SK-N-SH treated with all-trans-retinoic acid at 6 μM for 48 hours (cell line): ENCODE data around the gene VAV1.

ENCODE experiments used
- ATAC-seq: fragments of 200-7000 bp; cut with Tn5 transposase; 3 replicates; pipeline ENCODE4 v1.9.1; 2020; ENCODE audit warnings: mild to moderate bottlenecking, moderate library complexity
- BACH2 ChIP-seq: fragments of 250-450 bp; sonication (Bioruptor Pico); IDR thresholded peaks from 2 replicates; pipeline ENCODE4 v1.9.0; 2021; ENCODE audit warnings: mild to moderate bottlenecking, borderline replicate concordance
- CSDC2 ChIP-seq: fragments of 250-450 bp; sonication (Bioruptor Pico); IDR thresholded peaks from 2 replicates; pipeline ENCODE4 v1.5.0; 2020; ENCODE audit warnings: mild to moderate bottlenecking, moderate library complexity
- CSRNP3 ChIP-seq: fragments of 250-450 bp; sonication (Bioruptor Pico); IDR thresholded peaks from 2 replicates; pipeline ENCODE4 v1.5.1; 2021; ENCODE audit warnings: mild to moderate bottlenecking, moderate library complexity
- ESRRG ChIP-seq: fragments of 250-450 bp; sonication (Bioruptor Pico); IDR thresholded peaks from 2 replicates; pipeline ENCODE4 v1.6.1; 2021; ENCODE audit warnings: mild to moderate bottlenecking
- ISL1 ChIP-seq: fragments of 250-450 bp; sonication (Bioruptor Pico); IDR thresholded peaks from 2 replicates; pipeline ENCODE4 v2.1.2; 2022; ENCODE audit warnings: mild to moderate bottlenecking, moderate library complexity
- PATZ1 ChIP-seq: fragments of 250-450 bp; sonication (Bioruptor Pico); IDR thresholded peaks from 2 replicates; pipeline ENCODE4 v1.8.0; 2020; ENCODE audit warnings: mild to moderate bottlenecking, moderate library complexity, borderline replicate concordance
- PPARA ChIP-seq: fragments of 250-450 bp; sonication (Bioruptor Pico); IDR thresholded peaks from 2 replicates; pipeline ENCODE4 v1.5.0; 2020; ENCODE audit warnings: mild to moderate bottlenecking, borderline replicate concordance
- RARB ChIP-seq: fragments of 250-450 bp; sonication (Bioruptor Pico); IDR thresholded peaks from 2 replicates; pipeline ENCODE4 v1.8.0; 2021; ENCODE audit warnings: mild to moderate bottlenecking, moderate library complexity
- SNAI2 ChIP-seq: fragments of 250-450 bp; sonication (Bioruptor Pico); IDR thresholded peaks from 2 replicates; pipeline ENCODE4 v1.5.0; 2020; ENCODE audit warnings: mild to moderate bottlenecking, moderate library complexity
- TCF4 ChIP-seq: fragments of 250-450 bp; sonication (Bioruptor Pico); IDR thresholded peaks from 2 replicates; pipeline ENCODE4 v1.8.0; 2021; ENCODE audit warnings: mild to moderate bottlenecking, moderate library complexity, borderline replicate concordance
- TOX ChIP-seq: fragments of 250-450 bp; sonication (Bioruptor Pico); IDR thresholded peaks from 2 replicates; pipeline ENCODE4 v1.8.0; 2021; ENCODE audit warnings: mild to moderate bottlenecking, moderate library complexity, borderline replicate concordance
- ZC3H10 ChIP-seq: fragments of 250-450 bp; sonication (Bioruptor Pico); IDR thresholded peaks from 2 replicates; pipeline ENCODE4 v1.5.1; 2021; ENCODE audit warnings: mild to moderate bottlenecking, moderate library complexity
- ZFP3 ChIP-seq: fragments of 250-450 bp; sonication (Bioruptor Pico); IDR thresholded peaks from 2 replicates; pipeline ENCODE4 v1.5.0; 2020; ENCODE audit warnings: mild to moderate bottlenecking, moderate library complexity
- ZFP30 ChIP-seq: fragments of 450-650 bp; formaldehyde crosslinking; IDR thresholded peaks from 2 replicates; pipeline ENCODE4 v1.5.0; 2022; ENCODE audit warnings: mild to moderate bottlenecking, moderate library complexity
- ZNF70 ChIP-seq: fragments of 450-650 bp; formaldehyde crosslinking; IDR thresholded peaks from 2 replicates; pipeline ENCODE4 v1.5.0; 2020; ENCODE audit warnings: mild to moderate bottlenecking, moderate library complexity
- TF ChIP-seq, protein P1 (sequence below): fragments of 250-450 bp; sonication (Bioruptor Pico); IDR thresholded peaks from 2 replicates; pipeline ENCODE4 v1.5.0; 2020; ENCODE audit warnings: mild to moderate bottlenecking, moderate library complexity

VAV1 gene

GRCh38 chr19:6733338-6734095 is 39.0 kb upstream of the VAV1 start (continued):
- TF ChIP-seq ZC3H10, result no peak
- no peak for TF ChIP-seq TOX (CRISPR knock-in tag)
- no peak for TF ChIP-seq CSDC2
- TF ChIP-seq BACH2 (CRISPR knock-in tag), result no peak
- TF ChIP-seq, all 23 proteins: peak for 0

DNA sequence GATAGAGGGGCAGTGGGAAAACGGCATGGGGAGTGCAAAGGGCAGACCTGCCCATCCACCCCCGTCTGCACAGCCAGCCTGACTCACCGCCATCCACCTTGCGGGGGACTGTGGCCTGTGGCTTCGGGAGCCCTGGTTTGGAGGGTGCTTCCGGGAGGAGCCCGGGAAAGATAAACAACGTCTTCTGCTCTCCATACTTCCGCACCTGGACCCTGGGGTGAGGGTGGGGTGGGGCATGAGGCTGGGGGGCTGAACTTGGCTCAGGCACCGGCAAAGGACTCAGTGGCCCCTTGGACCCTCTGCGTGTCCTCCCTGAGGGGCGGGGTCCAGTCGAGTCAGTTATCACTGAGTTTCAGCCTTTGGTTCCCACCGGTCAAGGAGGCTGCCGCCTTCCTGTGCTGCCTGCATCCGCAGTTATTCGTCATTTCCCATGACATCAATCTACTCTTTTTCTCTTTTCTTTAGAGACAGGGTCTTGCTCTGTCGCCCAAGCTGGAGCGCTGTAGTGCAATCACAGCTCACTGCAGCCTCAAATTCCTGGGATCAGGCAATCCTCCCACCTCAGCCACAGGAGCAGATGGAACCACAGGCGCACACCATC is 38.3 kb upstream of the VAV1 start:
- TF ChIP-seq ZNF70 (no peak), CSRNP3 (CRISPR knock-in tag) (no peak), PPARA (CRISPR knock-in tag) (no peak), ZFP3 (CRISPR knock-in tag) (no peak)
- no peak for ATAC-seq

GRCh38 chr19:6735181-6735911 is 37.2 kb upstream of the VAV1 start:
- no peak for TF ChIP-seq RARB
- no peak for TF ChIP-seq PATZ1 (CRISPR knock-in tag)
- TF ChIP-seq, protein P1, sequence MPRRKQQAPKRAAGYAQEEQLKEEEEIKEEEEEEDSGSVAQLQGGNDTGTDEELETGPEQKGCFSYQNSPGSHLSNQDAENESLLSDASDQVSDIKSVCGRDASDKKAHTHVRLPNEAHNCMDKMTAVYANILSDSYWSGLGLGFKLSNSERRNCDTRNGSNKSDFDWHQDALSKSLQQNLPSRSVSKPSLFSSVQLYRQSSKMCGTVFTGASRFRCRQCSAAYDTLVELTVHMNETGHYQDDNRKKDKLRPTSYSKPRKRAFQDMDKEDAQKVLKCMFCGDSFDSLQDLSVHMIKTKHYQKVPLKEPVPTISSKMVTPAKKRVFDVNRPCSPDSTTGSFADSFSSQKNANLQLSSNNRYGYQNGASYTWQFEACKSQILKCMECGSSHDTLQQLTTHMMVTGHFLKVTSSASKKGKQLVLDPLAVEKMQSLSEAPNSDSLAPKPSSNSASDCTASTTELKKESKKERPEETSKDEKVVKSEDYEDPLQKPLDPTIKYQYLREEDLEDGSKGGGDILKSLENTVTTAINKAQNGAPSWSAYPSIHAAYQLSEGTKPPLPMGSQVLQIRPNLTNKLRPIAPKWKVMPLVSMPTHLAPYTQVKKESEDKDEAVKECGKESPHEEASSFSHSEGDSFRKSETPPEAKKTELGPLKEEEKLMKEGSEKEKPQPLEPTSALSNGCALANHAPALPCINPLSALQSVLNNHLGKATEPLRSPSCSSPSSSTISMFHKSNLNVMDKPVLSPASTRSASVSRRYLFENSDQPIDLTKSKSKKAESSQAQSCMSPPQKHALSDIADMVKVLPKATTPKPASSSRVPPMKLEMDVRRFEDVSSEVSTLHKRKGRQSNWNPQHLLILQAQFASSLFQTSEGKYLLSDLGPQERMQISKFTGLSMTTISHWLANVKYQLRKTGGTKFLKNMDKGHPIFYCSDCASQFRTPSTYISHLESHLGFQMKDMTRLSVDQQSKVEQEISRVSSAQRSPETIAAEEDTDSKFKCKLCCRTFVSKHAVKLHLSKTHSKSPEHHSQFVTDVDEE (CRISPR knock-in tag), result no peak
- TF ChIP-seq BACH2 (CRISPR knock-in tag), result no peak
- TF ChIP-seq PPARA (CRISPR knock-in tag), result no peak
- no peak for ATAC-seq

DNA sequence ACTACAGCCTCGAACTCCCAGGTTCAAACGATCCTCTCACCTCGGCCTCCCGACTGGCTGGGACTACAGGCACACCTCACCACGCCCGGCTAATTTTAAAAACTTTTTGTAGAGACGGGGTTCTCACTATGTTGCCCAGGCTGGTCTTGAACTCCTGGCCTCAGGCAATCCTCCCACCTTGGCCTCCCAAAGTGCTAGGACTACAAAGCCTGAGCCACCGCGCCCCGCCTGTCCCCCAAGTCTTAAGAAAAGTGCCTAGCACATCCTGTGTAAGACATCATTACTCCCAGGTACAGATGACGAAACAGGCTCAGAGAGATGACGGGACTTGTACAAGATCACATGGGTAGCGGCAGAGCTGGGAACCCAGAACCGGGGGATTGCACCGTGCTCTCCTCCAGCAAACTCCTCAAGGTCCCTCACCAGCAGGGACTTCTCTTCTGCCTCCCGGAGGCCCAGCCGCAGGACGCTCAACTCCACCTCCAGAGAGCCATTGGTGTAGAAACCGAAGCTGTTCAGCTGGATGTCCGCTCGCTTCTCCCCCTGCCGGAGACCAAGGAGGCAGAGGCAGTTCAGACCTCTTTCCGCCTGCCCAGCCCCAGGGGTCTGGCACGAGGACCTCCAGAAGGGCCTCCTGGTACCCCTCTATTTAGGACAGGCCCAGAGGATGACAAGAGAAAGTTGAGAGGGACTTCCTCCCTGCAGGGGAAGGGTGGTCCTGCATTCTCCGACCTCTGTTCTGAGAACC is 36.2 kb upstream of the VAV1 start:
- TF ChIP-seq TCF4 (CRISPR knock-in tag), result no peak
- no peak for TF ChIP-seq CSDC2
- peak; percentile 97 for TF ChIP-seq ZFP3 (CRISPR knock-in tag)
- TF ChIP-seq ZFP30 (CRISPR knock-in tag), result no peak
- peak; percentile 61 for ATAC-seq

GRCh38 chr19:6736917-6737283 is 35.6 kb upstream of the VAV1 start:
- TF ChIP-seq PATZ1 (CRISPR knock-in tag) (peak; percentile 43; the same call in 1 of the 2 replicates), ESRRG (CRISPR knock-in tag) (no peak), SNAI2 (CRISPR knock-in tag) (no peak), ISL1 (CRISPR knock-in tag) (no peak)
- TF ChIP-seq, all 23 proteins: peak for 1
- peak; percentile 4 for ATAC-seq
